ENCODE measurements around the gene ITPK1. TPM values are rescaled to one million over a fixed set of nuclear protein-coding genes. Genes with fewer than 3 reads are reported as not detected.

Gene ITPK1
- total RNA-seq, 2 donors from 2014 or later: 29.4 to 36.1 TPM

DNA sequence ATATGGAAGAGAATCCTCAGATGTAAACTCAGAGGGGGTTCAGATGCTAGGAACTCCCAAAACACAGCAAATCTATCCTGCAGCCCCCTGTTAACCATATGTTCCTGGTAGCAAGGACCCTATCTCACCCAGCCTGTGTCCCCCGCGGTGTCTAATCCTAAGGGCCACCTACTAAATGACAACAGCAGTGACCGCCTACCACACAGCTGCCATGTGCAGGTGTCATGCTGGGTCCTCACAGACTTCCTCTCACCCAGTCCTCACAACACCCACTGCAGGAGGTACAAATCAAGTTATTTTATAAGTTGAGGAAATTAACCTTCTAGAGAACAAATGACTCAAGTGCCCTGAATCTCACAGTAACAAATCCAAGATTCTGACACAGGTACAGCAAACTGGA is 73.9 kb downstream of the ITPK1 start:
- Mint-ChIP-seq H3K27ac (no peak overlapping the region), H3K4me3 (no peak overlapping the region), H3K4me1 (peaks cover 28% of the 10 kb centered on the region), H3K36me3 (ENCODE audit: low read depth) (peaks cover 2% of the 10 kb centered on the region), H3K27me3 (no peaks in the 10 kb centered on the region)
- DNase-seq (no peak), ATAC-seq (no peak)
- no peaks in the 10 kb centered on the region for H3K9me3 ChIP-seq (ENCODE audit: control insufficient read depth, low read length, poor library complexity, severe bottlenecking)

DNA sequence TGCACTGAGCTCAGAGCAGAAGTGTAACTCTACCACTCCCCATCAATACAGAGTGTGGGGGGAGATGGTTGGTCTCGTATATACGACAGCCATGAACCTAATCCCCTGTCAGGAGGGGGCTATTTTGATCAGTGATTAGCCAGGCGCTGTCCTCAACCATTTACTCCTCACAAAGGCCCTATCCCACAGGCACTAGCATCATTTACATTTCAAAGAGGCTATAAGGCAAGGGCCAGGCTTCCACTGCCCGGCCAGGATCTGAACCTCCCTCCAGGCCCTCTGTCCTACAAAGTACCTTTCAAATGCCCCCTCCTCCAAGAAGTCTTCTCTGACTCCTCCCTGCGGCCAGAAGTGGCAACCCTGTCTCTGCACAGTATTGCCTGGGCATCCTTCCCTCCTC is 74.7 kb downstream of the ITPK1 start:
- H3K9me3 ChIP-seq (ENCODE audit: control insufficient read depth, low read length, poor library complexity, severe bottlenecking): no peaks in the 10 kb centered on the region
- Mint-ChIP-seq H3K27ac (peak overlapping the region; percentile 62), H3K4me3 (no peak overlapping the region), H3K4me1 (peaks cover 24% of the 10 kb centered on the region), H3K27me3 (no peaks in the 10 kb centered on the region), H3K36me3 (ENCODE audit: low read depth) (peaks cover 2% of the 10 kb centered on the region)
- DNase-seq (no peak), ATAC-seq (no peak)

DNA sequence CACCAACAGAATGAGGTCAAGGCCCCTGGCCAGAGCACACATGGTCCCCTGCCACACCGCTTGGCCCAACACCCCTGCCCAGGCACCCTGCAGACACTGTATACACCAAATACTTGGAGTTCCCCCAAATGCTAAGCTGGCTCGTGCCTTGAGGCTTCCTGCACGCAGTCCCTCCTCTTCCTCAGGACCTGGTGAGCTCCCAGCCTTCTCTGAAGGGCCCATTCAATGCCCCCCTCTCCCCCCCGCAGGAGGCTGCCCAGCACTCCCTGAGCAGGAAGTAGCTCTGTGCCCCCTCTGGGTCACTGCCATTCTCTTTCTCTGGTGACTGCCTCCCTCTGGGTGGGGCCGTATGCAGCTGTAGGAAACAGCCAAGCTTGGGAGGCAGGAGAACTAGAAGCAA is 75.3 kb downstream of the ITPK1 start:
- H3K4me1 Mint-ChIP-seq: peaks cover 21% of the 10 kb centered on the region
- H3K27ac Mint-ChIP-seq: peak overlapping the region; percentile 62

DNA sequence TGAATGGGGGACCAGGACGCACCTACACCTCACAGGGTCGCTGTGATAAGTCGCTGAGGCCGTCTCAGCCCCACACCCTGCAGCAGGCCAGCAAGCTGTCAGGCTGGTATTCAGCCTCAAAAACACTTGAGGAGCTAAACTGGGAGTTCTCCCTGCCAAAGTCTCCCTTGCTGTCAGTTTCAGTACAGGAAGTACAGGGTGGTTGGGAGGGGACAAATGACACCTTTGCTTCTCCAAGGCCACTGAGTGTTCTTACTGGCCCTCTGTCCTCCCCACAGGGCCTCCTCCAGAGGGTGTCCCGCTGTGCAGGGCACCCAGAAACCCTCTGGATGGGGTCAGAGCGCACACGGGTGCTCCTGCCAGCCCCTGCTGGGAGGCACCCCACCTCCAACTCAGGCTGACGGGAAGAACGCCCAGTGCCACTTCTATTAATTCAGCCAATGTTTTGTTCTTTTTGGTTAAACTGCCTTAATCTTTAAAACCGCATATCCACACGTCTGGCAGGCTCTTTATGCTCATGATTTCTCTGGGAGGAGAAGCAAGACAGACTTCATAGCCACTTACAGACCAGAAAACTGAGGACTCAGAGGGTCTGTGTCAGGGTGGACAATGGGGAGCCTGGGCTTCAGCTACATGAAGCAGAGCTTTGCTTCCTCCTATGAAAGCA is 75.9 kb downstream of the ITPK1 start:
- peaks cover 21% of the 10 kb centered on the region for H3K4me1 Mint-ChIP-seq
- H3K27me3 Mint-ChIP-seq: no peaks in the 10 kb centered on the region
- ATAC-seq (no peak), DNase-seq (no peak)
- no peak overlapping the region for H3K4me3 Mint-ChIP-seq
- H3K36me3 Mint-ChIP-seq (ENCODE audit: low read depth): no peaks in the 10 kb centered on the region
- H3K9me3 ChIP-seq (ENCODE audit: control insufficient read depth, low read length, poor library complexity, severe bottlenecking): no peaks in the 10 kb centered on the region
- peak overlapping the region; percentile 75 for H3K27ac Mint-ChIP-seq

More for the DNA sequence above, 75.3 kb downstream of the ITPK1 start:
- no peak overlapping the region for H3K4me3 Mint-ChIP-seq
- no peaks in the 10 kb centered on the region for H3K27me3 Mint-ChIP-seq
- H3K36me3 Mint-ChIP-seq (ENCODE audit: low read depth): no peaks in the 10 kb centered on the region
- H3K9me3 ChIP-seq (ENCODE audit: control insufficient read depth, low read length, poor library complexity, severe bottlenecking): no peaks in the 10 kb centered on the region
- DNase-seq (no peak), ATAC-seq (no peak)

DNA sequence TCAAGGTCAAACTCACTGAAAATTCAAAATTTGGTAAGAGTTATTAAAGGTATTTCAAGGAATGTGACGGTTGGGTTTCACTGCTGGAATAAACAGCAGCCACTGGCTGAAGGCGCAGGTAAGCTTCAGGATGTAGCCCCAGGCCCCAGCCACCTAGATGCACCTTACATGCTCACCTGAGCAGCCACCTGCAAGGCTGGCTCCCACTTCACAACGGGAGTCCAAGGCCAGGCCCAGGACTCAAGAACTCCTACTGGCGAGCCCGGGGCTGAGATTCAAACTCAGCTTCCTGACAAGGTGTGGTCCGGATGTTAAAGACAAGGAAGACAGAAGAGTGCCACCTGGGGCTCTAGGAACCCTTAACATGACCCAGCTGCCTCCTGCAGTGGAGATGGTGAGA is 78.4 kb downstream of the ITPK1 start:
- Mint-ChIP-seq H3K27me3 (no peaks in the 10 kb centered on the region), H3K4me1 (peaks cover 29% of the 10 kb centered on the region)

DNA sequence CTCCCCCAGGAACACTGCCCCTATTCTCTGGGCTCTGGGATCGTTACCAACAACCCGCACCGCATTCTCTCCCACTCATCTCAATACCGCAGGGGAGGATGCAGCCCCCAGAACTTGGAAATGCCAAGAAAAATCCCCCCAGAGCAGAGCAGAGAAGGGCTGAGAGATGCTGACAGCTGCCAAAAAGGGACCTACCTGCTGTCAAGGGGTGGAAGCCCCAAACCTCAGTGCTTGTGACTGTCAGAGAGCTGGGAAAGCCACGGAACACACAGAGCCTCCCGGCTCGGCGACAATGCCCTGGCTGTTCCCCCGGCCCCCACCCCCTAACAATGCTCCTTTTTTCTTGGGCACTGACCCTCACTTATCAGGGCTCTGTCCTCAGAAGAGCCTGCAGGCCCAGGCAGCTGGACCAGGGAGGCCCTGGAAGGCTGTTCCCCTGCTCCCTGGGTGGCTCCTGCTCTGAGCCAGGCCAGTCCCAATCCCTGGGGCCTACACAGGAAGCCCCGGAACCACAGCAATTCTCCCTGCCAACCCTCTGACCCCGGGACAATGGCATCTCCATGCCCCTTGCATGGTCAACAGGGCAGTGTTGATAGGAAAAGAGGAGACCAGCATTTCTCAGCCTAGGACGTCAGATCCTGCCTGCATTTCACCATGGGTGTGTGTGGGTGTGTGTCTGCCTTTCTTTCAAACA is 78.9 kb downstream of the ITPK1 start:
- Mint-ChIP-seq H3K4me3 (no peak overlapping the region), H3K27ac (peak overlapping the region; percentile 53), H3K27me3 (no peaks in the 10 kb centered on the region), H3K36me3 (ENCODE audit: low read depth) (no peaks in the 10 kb centered on the region), H3K4me1 (peaks cover 27% of the 10 kb centered on the region)
- DNase-seq: no peak
- ATAC-seq: no peak
- no peaks in the 10 kb centered on the region for H3K9me3 ChIP-seq (ENCODE audit: control insufficient read depth, low read length, poor library complexity, severe bottlenecking)

More for the DNA sequence above, 78.4 kb downstream of the ITPK1 start:
- H3K9me3 ChIP-seq (ENCODE audit: control insufficient read depth, low read length, poor library complexity, severe bottlenecking): no peaks in the 10 kb centered on the region
- DNase-seq: no peak
- H3K4me3 Mint-ChIP-seq: no peak overlapping the region
- ATAC-seq: no peak
- H3K27ac Mint-ChIP-seq: peak overlapping the region; percentile 53
- no peaks in the 10 kb centered on the region for H3K36me3 Mint-ChIP-seq (ENCODE audit: low read depth)

DNA sequence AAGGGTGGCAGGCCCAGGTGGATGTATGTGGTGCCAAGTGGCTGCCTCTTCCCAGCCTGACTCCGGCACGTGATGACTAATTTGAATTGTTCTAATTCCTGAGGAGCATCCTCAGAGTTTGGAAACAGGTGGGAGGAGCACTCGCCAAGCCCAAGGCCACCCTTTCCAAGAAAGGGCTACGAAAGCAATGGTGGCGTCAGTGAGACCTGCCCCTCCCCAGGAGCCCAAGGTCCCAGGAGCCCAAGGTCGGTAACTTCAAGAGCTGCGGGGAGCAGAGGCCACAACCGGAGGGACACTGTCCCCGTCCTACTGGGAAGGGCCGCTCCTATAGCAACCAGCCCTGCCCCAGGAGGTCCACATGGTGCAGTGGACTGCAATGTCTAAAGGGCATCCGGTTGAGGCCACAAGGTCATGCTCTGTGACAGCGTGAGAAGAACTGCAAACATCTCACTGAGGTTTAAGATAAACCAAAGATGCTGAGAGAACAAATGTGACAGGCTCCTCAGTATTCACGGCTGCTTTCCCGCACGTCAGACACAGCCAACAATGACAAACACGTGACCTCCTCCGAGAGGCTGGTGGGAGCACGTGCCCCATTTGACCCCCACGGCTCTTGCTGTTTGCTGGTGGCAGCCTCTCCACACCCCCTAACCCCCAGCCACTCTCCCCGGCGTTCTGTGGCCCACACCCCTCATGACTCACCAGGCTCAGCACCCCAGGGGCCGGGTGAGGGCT is 79.6 kb downstream of the ITPK1 start:
- H3K27me3 Mint-ChIP-seq: no peaks in the 10 kb centered on the region
- no peak overlapping the region for H3K4me3 Mint-ChIP-seq
- DNase-seq: no peak
- H3K27ac Mint-ChIP-seq: no peak overlapping the region
- ATAC-seq: no peak
- no peaks in the 10 kb centered on the region for H3K9me3 ChIP-seq (ENCODE audit: control insufficient read depth, low read length, poor library complexity, severe bottlenecking)
- no peaks in the 10 kb centered on the region for H3K36me3 Mint-ChIP-seq (ENCODE audit: low read depth)
- H3K4me1 Mint-ChIP-seq: peaks cover 26% of the 10 kb centered on the region

DNA sequence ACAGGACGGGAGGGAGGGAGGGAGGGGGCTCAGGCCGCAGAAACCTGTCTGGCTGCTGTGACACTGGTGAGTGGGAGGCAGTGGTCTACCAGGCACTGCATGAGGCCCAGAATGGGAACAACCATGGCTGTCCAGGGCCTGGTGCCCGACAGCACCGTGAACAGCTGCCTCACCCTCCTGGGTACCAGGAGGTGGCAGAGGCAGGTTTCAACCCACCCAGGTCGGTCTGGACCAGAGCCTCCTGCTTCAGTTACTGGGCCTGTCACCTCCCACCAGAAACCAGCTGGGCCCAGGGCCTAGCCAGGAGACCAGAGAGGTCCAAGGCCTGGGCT is 80.2 kb downstream of the ITPK1 start:
- Mint-ChIP-seq H3K27me3 (no peaks in the 10 kb centered on the region), H3K4me1 (peaks cover 23% of the 10 kb centered on the region), H3K4me3 (no peak overlapping the region), H3K36me3 (ENCODE audit: low read depth) (no peaks in the 10 kb centered on the region), H3K27ac (no peak overlapping the region)
- DNase-seq: no peak
- no peaks in the 10 kb centered on the region for H3K9me3 ChIP-seq (ENCODE audit: control insufficient read depth, low read length, poor library complexity, severe bottlenecking)
- ATAC-seq: no peak

DNA sequence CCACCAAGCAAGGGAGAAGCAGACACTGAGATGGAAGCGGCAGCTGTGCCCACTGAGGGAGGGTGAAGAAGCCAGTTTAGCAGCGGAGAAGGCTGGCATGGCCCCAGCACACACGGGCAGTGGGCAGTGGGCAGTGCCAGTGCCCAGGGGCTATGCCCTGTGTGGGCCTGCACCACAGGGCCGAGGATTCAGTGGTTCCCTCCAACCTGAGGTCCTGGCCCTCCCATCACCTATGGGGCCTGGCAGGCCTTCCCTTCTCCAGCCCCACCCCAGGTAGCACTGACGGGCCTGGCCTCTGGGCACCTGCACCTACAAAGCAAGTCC is 81.1 kb downstream of the ITPK1 start:
- H3K4me1 Mint-ChIP-seq: peaks cover 27% of the 10 kb centered on the region
- peak overlapping the region; percentile 58 for H3K4me3 Mint-ChIP-seq
- H3K9me3 ChIP-seq (ENCODE audit: control insufficient read depth, low read length, poor library complexity, severe bottlenecking): no peaks in the 10 kb centered on the region
- no peaks in the 10 kb centered on the region for H3K27me3 Mint-ChIP-seq
- H3K36me3 Mint-ChIP-seq (ENCODE audit: low read depth): peaks cover 3% of the 10 kb centered on the region
- ATAC-seq: no peak
- peak overlapping the region; percentile 60 for H3K27ac Mint-ChIP-seq
- DNase-seq: no peak

DNA sequence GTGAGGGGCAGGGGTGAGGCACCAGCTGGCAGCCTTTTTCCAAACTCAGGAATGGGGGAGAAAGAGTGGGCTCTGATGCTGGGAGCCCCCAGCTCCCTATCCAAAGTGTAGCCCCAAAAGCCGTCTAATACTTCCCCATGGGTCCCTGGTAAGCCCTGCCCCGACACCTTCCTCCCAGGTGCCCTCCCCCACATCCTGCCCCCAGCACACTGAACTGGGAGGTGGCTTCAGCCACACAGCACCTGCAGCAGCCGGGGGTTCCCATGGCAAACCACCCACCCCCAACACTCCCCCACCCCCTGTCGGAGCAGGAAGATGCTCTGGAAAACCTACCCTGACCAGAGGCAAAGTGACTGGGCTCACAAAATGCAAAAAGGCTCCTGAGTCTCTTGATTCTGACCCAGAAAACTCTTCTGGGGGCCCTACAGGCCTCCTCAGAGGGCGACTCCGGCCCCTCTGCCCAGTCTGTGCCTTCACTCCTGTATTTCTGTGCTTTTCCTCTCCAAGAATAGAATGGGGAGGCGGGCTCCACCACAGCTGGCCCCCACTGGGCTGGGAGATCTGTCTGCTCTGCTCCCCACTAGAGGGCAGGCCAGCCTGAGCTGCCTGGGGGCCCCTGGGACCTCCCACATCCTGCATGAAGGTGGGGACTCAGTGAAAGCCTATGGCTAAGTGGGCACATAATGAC is 81.6 kb downstream of the ITPK1 start:
- H3K9me3 ChIP-seq (ENCODE audit: control insufficient read depth, low read length, poor library complexity, severe bottlenecking): no peaks in the 10 kb centered on the region
- Mint-ChIP-seq H3K4me3 (peak overlapping the region; percentile 71), H3K4me1 (peaks cover 25% of the 10 kb centered on the region), H3K27ac (peak overlapping the region; percentile 41), H3K36me3 (ENCODE audit: low read depth) (peaks cover 3% of the 10 kb centered on the region), H3K27me3 (no peaks in the 10 kb centered on the region)
- ATAC-seq (peak; percentile 83), DNase-seq (no peak)

DNA sequence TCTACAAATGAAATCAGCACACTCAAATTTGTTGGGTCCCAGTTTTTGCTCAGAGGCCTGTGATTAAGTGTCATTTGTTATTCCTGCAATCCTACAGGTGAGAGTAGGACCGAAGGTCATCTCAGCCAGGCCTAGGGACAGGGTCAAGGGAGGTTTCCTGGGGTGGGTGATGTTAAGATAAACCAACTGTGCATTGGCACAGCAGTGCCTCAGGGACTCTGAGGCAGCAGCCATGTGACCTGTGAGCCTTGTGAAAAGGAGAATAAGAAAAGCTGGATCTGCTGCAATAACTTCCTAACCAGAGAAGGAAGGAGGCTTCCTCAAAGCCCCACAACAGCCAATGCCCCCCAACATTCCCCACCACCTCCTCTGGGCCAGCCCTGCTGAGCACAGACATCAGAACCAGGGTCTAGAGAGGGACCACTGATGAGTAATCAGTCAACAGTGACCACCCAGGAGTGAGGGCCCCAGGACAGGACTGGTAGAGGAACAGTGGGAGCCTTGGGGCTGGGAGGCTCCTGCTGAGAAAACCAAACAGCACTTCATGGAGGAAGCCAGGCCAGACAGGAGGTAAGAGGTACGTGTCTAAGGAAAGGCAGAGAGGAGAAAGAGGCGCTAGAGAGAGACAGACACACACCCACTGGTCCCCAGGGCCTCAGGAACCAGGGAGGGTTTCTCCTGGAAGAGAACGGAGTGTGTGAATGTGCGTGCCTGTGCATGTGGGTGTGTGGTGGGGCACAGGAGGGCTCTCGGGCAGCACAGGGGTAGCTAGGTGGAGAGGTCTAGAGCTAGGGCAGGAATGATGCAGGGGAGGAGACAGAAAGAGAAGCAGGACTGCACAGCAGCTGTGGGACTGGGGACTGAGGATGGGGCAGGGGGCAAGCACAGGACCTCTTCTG is 82.4 kb downstream of the ITPK1 start:
- H3K36me3 Mint-ChIP-seq (ENCODE audit: low read depth): peaks cover 3% of the 10 kb centered on the region
- no peak for ATAC-seq
- no peaks in the 10 kb centered on the region for H3K9me3 ChIP-seq (ENCODE audit: control insufficient read depth, low read length, poor library complexity, severe bottlenecking)

DNA sequence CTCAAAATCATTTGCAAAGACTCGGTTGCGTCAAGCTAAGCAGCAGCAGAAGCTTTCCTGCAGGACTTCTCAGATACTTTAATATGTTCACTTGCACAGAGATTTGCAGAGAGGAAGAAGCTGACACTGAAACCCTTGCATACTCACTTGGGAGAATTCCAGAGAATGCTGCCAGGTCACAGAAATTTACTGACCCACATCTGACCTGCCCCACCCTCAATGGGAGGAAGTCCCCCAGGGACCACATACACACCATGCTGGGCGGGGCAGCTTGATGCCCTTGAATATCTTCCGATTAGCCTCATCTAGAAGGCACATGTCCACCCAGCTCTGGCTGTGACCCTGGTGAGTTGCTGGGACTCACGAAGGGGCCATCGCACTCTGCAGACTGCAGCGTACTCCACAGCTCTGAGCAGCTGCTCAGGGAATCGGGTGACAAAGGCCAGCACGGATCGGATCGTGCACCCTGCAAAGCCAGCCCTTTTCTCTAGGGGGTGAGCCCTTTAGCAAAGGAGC is 83.2 kb downstream of the ITPK1 start:
- Mint-ChIP-seq H3K27me3 (no peaks in the 10 kb centered on the region), H3K36me3 (ENCODE audit: low read depth) (peaks cover 3% of the 10 kb centered on the region), H3K4me1 (peaks cover 22% of the 10 kb centered on the region), H3K4me3 (no peak overlapping the region), H3K27ac (no peak overlapping the region)
- no peaks in the 10 kb centered on the region for H3K9me3 ChIP-seq (ENCODE audit: control insufficient read depth, low read length, poor library complexity, severe bottlenecking)
- DNase-seq (no peak), ATAC-seq (no peak)

More for the DNA sequence above, 82.4 kb downstream of the ITPK1 start:
- peak overlapping the region; percentile 41 for H3K27ac Mint-ChIP-seq
- peaks cover 22% of the 10 kb centered on the region for H3K4me1 Mint-ChIP-seq
- H3K27me3 Mint-ChIP-seq: no peaks in the 10 kb centered on the region
- no peak for DNase-seq
- peak overlapping the region; percentile 71 for H3K4me3 Mint-ChIP-seq
